ENCODE results near the gene SELENOO. TPM values are rescaled to one million over a fixed set of nuclear protein-coding genes. Genes with fewer than 3 reads are reported as not detected.

The SELENOO gene
- total and polyA plus RNA-seq, 8 donors, result 18.5 to 28.9 (median 21.8) TPM

DNA sequence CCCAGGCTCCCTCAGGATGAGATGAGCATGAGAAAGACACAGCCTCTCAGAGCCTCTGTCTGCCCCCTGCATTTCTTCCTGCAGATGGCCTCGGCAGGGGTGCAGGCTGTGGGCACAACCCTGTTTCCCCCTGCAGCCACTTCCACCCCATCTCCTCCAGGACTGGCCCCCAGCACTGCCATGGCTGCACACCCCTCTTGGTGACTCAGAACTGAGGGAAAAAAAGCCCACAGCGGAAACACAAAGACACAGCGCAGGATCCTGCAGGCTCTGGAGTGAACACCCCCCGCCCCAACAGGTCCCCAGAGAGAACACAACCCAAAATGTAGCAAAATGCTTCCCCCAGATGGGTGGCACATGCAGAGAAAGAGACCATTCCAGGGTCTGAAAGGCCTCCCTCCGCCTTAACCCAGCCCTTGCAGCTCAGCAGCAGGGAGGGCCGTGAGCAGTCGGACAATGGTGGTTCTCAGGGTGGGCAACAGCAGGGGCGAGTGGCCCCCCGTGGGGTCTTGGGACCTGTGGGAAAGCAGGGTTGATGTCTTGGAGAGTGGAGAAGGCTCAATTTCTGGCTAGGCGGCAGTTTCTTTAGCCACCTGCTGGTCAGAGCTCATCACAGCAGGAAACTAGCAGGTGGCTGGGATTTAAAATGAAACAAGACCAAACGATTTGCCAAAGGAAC is 36.1 kb downstream of the SELENOO start:
- peaks cover 0 to 53% of the 10 kb centered on the region in 2 donors for H3K36me3 ChIP-seq
- TF ChIP-seq, protein P1, sequence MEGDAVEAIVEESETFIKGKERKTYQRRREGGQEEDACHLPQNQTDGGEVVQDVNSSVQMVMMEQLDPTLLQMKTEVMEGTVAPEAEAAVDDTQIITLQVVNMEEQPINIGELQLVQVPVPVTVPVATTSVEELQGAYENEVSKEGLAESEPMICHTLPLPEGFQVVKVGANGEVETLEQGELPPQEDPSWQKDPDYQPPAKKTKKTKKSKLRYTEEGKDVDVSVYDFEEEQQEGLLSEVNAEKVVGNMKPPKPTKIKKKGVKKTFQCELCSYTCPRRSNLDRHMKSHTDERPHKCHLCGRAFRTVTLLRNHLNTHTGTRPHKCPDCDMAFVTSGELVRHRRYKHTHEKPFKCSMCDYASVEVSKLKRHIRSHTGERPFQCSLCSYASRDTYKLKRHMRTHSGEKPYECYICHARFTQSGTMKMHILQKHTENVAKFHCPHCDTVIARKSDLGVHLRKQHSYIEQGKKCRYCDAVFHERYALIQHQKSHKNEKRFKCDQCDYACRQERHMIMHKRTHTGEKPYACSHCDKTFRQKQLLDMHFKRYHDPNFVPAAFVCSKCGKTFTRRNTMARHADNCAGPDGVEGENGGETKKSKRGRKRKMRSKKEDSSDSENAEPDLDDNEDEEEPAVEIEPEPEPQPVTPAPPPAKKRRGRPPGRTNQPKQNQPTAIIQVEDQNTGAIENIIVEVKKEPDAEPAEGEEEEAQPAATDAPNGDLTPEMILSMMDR (IDR thresholded peaks at IDR 0.05), result peak in 1 of 2 donors; percentile 12
- intact Hi-C loops (cut with DNase I), result no loop called here
- no peak overlapping the region for H3K4me3 ChIP-seq
- ATAC-seq (no peak), DNase-seq (no peak)
- H3K27ac ChIP-seq, result no peak overlapping the region
- H3K4me1 ChIP-seq, result peaks cover 8 to 14% of the 10 kb centered on the region in 2 donors
- H3K9me3 ChIP-seq, result no peaks in the 10 kb centered on the region
- H3K27me3 ChIP-seq, result no peaks in the 10 kb centered on the region

DNA sequence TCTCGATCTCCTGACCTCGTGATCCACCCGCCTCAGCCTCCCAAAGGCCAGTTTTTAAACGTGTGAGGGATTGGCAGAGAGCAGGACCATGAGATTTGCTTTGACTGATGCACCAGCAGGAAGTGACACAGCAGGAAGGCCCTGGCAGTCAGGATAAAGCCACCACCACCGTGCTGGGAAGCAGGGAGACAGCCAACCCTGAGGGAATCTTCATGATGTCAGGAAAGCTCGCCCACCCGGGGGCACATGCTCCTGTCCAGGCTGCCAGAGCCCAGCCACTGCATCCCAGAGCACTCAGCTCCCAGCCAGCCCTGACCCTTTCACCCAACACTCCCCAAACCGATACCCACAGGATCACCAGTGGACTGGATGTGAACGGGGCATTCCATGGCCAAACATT is 37.9 kb downstream of the SELENOO start:
- Histone ChIP-seq H3K27ac (no peak overlapping the region), H3K4me3 (no peak overlapping the region), H3K9me3 (no peaks in the 10 kb centered on the region), H3K4me1 (peaks cover 21 to 33% of the 10 kb centered on the region in 2 donors), H3K36me3 (peaks cover 0 to 35% of the 10 kb centered on the region in 2 donors), H3K27me3 (no peaks in the 10 kb centered on the region)
- intact Hi-C loops (cut with DNase I), result no loop called here
- ATAC-seq, result no peak
- TF ChIP-seq, protein P1 (IDR thresholded peaks at IDR 0.05), result no peak
- no peak for DNase-seq

GRCh38 chr22:50242406-50242949 is 41.7 kb downstream of the SELENOO start:
- H3K27ac ChIP-seq, result no peak overlapping the region
- ATAC-seq (no peak), DNase-seq (no peak)
- TF ChIP-seq, protein P1 (IDR thresholded peaks at IDR 0.05), result no peak
- intact Hi-C loops (cut with DNase I), result no loop called here
- no peaks in the 10 kb centered on the region for H3K9me3 ChIP-seq
- no peaks in the 10 kb centered on the region for H3K27me3 ChIP-seq
- peak overlapping the region; percentile 76 to 93 for H3K4me3 ChIP-seq
- peaks cover 27 to 58% of the 10 kb centered on the region in 2 donors for H3K4me1 ChIP-seq
- peaks cover 0 to 38% of the 10 kb centered on the region in 2 donors for H3K36me3 ChIP-seq

DNA sequence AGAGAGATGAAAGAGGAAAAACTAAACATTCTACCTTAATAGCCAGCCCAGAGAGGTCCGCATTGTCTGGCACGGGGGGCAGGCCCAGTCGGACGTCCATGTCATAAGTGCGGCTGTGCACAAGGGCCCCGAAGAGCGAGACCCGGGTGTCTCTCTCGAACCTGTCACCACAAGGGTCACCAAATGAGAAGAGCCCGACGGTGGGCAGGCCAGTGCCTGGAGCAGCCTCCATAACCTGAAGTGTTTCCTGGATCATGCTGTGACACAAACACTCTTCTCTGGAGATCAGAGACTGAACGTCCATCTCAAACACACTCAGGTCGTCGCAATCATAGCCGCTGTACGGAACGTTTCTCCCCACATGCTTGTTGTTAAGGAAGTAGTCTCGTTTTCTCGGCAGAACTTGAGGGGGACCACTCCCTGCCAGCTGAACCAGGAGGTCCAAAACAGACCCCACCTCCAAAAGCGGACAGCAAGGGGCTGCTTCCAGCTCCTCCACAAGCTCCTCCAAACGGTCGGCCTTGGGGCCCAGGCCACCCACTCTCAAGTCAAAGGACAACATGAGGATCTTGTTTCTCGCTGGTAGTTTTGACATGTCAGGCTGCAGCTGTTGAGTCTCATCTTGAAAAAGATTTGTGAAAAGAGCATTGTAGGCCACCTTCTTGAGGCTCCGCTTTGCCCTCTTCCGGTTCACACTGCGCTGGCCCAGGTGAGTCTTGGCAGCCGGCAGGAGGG is 43.0 kb downstream of the SELENOO start:
- Histone ChIP-seq H3K27me3 (no peaks in the 10 kb centered on the region), H3K4me1 (peaks cover 27 to 70% of the 10 kb centered on the region in 2 donors), H3K9me3 (no peaks in the 10 kb centered on the region), H3K36me3 (peaks cover 0 to 41% of the 10 kb centered on the region in 2 donors), H3K4me3 (peak overlapping the region; percentile 76 to 93), H3K27ac (peak overlapping the region; percentile 82 to 90)
- ATAC-seq (no peak), DNase-seq (peak in 1 of 4 donors; percentile 21)
- TF ChIP-seq, protein P1 (IDR thresholded peaks at IDR 0.05), result no peak
- intact Hi-C loops (cut with DNase I), result no loop called here
